ENCODE data around the gene NUDT21.
"Not testable (repeated sequence)": the region's sequence is repeated elsewhere in the genome, so short reads cannot be mapped to it uniquely, and the experiment has no call there.

NUDT21 gene

DNA sequence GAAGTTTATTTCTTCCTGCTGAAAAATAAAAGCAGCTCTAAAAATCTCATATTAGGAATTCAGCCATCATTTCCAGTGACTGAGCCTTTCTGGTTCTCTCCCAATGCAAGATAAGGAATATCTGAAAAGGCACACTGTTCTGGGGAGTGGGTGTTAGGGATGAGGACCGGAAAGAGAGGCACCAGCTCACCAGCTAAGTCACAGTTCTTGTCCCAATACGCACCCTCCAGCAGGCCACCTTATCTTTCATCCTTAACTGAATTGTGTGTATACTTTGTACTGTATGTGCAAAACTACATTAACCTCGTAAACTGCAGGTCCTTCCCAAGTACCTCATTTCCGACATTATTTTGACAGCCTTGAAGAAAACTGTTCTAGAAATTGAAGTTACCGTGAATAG lies 36.8 kb downstream of the NUDT21 start:
- DNase-seq: no peak

DNA sequence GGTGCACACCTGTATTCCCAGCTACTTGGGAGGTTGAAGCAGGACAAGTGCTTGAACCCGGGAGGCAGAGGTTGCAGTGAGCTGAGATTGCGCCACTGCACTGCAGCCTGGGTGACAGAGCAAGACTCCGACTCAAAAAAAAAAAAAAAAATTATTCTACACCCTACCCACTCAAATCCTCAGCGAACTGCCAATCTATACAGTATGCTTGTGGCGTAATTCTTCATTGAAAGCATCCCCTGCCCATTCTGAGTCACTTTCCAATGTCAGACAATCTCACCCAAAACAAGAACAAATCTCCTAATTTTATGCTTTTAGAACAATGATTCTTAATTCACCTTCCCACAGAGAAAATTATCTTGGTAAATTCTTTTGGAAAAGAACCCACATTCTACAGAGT lies 37.8 kb downstream of the NUDT21 start:
- DNase-seq: no peak

DNA sequence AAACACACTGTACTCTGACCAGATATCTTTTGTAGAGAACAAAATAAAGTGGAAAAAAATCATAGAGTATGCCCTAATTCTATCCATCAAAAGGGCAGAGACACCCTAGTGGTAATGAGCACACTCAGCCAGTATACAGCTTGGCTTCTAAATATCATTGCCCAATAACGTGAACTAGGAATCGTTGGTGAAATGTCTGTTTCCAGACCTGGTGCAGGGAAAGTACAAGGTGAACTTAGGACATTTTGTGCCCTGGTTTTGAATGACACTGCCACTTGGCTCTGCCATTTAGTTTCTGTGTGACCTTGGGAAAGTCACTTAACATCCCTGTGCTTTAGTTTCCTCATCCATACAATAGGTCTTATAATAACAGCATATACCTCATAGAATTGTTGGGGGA lies 39.5 kb downstream of the NUDT21 start:
- DNase-seq: no peak

DNA sequence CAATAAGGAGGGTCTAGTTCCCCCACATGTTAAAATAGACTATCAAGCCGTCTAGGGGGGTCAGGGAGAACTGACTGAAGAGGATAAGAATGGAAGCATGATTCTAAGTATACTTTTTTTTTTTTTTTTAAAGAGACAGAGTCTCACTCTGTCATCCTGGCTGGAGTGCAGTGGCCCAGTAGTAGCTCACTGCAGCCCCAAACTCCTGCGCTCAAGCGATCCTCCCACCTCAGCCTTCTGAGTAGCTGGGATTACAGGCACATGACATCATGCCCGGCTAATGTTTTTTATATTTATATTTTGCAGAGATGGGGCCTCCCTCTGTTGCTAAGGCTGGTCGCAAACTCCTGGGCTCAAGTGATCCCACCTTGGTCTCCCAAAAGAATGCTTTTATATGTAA lies 40.0 kb downstream of the NUDT21 start:
- no peak for DNase-seq

DNA sequence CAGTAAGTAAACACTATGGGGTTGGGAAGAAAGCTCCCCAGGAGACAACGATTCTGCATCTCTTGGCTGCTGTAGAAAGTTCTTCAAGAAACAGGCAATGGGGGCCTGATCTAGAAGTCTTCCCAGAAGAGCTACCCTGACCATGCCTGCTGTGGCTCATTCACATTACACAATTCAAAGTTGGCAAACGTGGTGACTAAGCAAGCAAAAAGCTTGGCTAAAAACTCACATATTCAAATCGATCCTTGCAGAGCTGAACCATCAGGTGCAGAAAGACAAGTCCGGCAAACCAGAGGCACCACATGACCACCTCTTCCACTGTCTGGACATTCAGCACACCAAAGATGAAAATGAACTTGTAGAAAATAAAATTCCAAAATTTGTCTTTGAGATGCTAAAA lies 41.9 kb downstream of the NUDT21 start:
- no peak for DNase-seq

DNA sequence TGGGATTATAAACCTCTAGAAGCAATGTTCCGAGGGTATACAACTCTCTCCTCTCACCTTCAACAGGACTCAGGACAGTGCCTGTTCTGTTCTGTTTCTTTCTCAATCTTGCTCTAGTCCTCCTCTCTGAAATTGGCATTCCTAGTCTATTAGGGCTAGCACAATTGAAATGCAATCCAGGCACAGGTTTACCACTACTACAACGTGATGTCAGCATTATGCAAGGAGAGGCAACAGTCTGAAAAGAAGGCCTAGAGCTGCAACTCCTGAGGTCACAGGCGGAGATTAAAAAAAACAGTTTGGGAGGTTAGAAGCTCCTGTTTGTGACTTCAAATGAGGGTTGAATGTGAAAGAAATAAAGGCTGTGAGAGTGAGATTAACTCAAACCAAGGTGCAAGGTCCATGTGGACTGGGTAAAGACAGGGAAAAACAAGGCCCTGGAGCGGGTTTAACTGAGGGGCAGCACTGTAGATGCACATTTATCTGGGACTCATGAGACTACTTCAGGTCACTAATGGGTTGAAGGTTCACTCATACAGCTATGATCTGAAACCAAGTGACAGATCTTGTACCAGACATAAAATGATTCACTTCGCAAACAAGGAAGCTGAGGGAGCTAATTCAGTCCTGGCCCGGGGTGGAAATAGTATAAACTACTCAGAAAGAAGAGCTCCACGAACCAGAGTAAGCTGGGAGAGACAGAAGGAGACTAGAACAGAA lies 42.6 kb downstream of the NUDT21 start:
- DNase-seq: no peak

DNA sequence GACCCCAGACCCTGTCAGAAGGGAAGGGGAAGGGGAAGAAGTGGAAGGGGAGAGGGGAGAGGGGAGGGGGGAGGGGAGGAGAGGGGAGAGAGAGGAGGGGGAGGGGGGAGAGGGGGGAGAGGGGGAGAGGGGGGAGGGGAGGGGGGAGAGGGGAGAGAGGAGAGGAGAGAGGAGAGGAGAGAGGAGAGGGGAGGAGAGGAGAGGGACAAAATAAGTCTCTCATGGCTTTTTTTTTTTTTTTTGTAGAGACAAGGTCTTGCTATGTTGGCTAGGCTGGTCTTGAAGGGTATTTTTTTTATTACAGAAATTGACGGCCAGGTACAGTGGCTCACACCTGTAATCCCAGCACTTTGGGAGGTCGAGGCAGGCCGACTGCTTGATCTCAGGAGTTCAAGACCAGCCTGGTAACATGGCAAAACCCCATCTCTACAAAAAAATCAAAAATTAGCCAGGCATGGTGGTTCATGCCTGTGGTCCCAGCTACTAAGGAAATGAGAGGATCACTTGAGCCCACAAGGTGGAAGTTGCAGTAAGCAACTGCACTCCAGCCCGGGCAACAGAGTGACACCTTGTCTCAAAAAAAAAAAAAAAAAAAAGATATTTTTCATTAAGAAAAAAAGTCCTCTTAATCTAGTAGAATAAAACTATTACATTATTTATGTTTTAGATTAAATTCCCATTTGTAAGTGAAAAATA lies 45.0 kb downstream of the NUDT21 start:
- no peak for DNase-seq

DNA sequence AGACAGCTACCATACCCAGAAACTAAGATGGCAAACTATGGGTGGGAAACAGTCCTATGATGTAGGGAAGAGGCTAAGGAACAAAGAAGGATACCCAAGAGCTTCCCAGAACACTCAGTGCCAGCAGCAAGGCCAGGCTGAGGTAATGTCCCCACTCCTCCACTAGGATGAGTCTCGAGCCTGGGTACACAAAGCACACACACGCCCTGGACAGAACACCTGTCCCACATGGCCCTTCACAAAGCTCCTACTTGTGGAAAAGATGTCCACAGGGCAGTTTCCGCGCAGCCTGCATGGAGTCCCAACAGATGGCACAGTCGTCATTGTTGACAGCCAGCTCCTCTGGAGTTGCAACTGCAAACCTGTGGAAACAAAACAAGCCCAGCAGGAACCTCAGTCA lies 49.6 kb downstream of the NUDT21 start:
- no peak for DNase-seq

DNA sequence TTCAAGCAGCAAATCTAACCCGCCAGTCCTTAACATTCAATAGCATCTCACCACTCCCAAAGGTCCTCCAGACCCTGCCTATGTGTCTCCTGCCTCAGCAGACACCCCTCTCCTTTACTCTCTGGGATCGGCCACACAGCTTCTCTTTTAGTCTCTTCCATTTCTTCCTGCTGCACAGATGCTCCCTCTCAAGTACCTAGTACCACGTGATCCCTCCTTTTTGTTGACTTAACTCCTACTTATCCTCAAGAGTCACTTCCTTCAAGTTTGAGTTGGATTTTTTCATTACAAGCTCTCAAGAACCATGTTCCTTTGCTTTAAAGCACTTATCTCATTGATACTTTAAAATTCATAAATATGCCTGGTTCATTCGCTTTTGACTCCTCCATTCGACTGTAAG lies 50.7 kb downstream of the NUDT21 start:
- DNase-seq: no peak

DNA sequence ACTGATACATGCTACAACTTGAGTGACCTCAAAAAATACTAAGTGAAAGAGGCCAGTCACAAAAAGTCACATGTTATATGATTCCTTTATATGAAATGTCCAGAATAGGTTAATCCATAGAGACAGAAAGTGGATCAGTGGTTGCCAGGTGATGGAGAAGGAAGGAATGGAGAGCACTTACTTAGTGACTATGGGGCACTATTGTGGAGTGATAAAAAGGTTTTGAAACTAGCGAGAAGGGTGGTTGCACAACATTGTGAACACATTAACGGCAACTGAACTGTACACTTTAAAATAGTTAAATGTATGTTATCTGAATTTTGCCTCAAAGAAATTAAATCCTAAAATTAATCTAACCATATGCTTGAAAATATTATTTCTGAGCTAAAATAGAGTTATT lies 51.6 kb downstream of the NUDT21 start:
- DNase-seq: no peak

DNA sequence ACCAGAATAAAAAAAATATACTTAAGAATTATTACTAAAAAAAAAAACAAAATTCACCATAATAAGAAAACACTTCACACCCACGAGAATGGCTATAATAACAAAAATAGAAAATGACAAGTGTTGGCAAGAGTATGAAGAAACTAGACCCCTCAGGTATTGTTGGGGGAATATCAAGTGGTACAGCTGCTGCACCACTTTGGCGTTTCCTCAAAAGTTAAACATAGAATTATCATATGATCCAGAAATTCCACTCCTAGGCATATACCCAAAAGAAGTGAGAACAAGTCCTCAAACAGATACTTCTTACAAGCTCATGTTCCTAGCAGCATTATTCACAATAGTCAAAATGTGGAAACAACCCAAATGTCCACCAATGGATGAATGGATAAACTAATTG lies 52.1 kb downstream of the NUDT21 start:
- no peak for DNase-seq

DNA sequence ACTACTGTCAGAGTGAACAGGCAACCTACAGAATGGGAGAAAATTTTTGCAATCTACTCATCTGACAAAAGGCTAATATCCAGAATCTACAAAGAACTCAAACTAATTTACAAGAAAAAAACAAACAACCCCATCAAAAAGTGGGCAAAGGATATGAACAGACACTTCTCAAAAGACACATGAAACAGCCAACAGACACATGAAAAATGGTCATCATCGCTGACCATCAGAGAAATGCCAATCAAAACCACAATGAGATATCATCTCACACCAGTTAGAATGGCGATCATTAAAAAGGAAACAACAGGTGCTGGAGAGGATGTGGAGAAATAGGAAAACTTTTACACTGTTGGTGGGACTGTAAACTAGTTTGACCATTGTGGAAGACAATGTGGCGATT lies 54.4 kb downstream of the NUDT21 start:
- DNase-seq: not testable (repeated sequence)

DNA sequence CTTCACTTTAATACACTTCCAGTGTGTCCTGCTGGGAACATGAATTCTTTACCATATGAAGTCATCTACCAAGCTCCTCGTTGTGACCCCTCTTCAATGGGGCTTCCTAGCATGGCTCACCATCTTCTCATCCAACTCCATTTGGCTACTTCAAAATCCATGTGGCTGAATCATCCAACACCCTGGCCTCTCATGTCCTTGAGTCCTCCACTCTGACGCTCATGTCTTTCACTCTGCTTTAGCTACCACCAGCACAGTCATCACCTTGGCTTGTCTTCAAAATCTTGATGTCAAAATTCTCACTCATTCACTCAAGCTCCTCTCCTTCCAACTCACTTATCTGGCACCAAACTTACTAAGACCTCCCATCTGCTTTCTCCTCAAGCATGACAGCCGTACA lies 61.6 kb downstream of the NUDT21 start:
- DNase-seq: no peak

DNA sequence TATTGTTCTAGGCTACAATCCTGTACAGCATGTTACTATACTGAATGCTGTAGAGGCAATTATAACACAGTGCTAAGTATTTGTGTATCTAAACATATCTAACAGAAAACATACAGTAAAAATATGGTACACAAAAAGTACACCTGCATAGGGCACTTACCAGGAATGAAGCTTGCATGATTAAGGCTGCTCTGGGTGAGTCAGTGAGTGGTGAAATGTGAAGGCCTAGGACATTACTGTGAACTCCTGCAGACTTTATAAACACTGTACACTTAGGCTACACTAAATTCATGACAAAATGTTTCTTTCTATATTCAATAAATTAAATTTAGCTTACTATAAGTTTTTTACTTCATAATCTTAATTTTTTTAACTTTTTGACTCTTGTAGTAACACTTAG lies 62.9 kb downstream of the NUDT21 start:
- DNase-seq: no peak

DNA sequence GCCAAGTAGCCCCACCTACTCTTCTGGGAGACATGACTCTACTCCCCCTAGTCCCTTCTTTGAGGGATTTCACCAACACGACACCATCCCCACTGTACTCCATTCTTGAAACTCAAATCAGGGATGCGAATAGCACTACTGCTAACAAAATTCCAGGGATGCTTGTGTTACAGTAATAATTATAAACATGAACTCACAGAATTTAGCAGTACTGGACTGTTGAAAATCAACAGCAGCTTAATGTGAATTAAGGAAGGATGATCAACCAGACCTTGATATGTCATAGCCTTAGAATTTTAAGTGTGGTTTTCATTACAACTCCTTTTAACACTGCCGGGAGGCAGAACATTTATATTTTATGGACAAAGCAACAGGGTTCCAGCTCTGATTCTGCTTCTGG lies 63.7 kb downstream of the NUDT21 start:
- no peak for DNase-seq

DNA sequence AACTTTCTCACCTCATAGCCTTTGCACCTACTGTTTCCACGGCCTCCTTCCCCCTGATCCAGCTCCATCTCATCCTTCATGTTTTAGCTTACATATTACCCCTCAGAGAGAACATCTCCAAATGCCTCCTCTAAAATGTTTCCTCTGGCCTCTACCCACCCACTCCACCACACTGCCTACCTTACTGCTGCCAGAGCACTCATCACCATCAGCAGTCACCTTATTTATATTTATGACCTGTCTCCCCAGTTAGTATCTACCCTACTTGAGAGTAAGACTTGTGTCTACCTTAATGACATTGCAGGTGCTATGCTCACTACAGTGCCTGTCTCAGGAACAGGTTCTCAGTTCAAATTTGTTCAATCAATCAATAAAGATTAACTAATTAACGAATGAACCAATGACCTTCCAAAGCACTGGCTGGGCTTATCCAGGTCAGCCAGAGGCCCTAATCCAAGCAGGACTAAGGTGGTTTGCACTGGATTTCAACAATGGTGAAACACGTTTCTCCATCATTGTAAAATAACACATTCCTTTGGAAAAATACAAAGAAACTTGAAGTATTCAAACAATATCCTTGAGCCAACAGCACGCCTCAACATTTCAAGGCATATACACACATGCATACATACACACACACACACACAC lies 66.9 kb downstream of the NUDT21 start:
- no peak for DNase-seq

DNA sequence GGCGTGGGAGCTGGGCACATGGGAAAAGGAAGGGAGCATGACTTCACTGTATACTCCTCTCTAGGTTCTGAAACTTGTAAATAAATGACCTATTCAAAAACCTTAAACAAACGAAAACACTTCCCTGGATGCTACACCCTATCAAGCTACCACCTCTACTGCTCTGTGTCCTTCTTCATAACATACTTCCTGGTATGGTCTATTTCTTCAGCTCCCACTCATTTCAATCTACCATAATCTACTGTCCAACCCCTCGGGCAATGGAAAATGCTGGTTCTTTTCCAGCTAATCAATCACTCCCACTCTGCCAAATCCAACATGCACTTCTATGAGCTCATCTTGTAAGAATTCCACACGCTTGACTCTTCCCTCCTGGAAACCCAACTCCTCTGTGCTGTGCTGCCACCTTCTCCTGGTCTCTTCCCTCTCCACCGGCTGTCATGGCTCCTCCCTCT lies 68.2 kb downstream of the NUDT21 start:
- no peak for DNase-seq

DNA sequence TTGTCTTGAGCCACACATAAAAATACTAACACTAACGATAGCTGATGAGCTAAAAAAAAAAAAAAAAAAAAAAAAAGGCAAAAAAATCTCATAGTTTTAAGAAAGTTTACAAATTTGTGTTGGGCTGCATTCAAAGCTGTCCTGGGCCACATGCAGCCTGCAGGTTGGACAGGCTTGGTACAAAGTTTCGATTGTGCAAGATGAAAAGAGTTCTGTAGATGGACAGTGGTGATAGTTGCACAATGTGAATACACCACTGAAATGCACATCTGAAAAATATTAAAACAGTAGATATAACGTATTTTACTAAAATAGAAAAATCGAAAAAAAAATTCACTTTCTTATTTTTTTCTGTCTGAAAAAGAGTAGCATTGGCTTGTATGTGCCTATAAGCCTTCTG lies 68.7 kb downstream of the NUDT21 start:
- no peak for DNase-seq

DNA sequence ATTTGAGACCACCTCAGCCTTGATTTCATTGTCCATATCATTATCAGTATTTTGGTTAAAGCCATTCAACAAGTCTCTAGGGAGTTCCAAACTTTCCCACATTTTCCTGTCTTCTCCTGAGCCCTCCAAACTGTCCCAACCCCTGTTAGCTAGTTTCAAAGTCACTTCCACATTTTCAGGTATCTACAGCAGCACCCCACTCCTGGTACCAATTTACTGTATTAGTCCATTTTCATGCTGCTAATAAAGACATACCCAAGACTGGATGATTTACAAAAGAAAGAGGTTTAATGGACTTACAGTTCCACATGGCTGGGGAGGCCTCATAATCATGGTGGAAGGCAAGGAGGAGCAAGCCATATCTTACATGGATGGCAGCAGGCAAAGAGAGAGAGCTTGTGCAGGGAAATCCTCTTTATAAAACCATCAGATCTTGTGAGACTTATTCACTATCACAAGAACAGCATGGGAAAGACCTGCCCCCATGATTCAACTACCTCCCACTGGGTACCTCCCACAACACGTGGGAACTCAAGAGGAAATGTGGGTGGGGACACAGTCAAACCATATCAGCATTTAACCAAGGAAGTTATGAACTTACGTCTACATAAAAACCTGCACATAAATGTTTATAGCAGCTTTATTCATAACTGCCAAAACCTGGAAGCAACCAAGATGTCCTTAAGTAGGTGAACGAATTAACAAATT lies 70.2 kb downstream of the NUDT21 start:
- DNase-seq: not testable (repeated sequence)
